K562 (cell line): ENCODE data around the gene GDAP2. TPM values are rescaled to one million over a fixed set of nuclear protein-coding genes. Genes with fewer than 3 reads are reported as not detected.

Experiments
- ATAC-seq: fragments of 200-7000 bp; cut with Tn5 transposase; 3 replicates; pipeline ENCODE4 v1.9.1; 2020; ENCODE audit warnings: moderate library complexity
- BruUV-seq: library from RNA; stranded (reverse); fragments of 400-500 nt; replicated peaks from 2 replicates; lab custom pipeline; 2021; lab: Mats Ljungman, UMichigan
- CTCF ChIA-PET: fragments of 300-600 bp; formaldehyde crosslinking; extraction: SDS; loops from one replicate; lab custom pipeline; 2021; ENCODE audit warnings: low intra/inter-chr PET ratio; lab: Yijun Ruan, JAX
- POLR2A ChIA-PET: fragments of 300-600, 350-650 bp; sonication (Branson Sonifier 250); formaldehyde crosslinking; extraction: SDS; loops from one replicate; lab custom pipeline; 2021; ENCODE audit warnings: antibody characterized with exemption, inconsistent platforms; lab: Yijun Ruan, JAX
- DNase-seq, 4 experiments: peaks; one replicate each; pipeline versions ENCODE4 v3.0.0 to v3.0.0-alpha.2; 2011 to 2018; ENCODE audit warnings: low spot score in 3 of 4, mixed read lengths in 3 of 4; ENCODE audit errors: extremely low read depth in 1 of 4
- FAIRE-seq: peaks from 2 replicates; lab custom pipeline; 2011; peaks lifted over from hg19 to GRCh38; lab: Jason Lieb, UNC
- H2AFZ ChIP-seq: 2 replicates; pipeline ENCODE4 v1.6.0; 2011; ENCODE audit warnings: low read depth, low read length, control low read depth, inconsistent platforms
- H3K27ac ChIP-seq: fragments of 200-600 bp; 3 replicates; pipeline ENCODE4 v1.8.0; 2011; ENCODE audit warnings: low read depth, mild to moderate bottlenecking, control low read depth, inconsistent platforms, low read length, moderate library complexity, mixed read lengths; ENCODE audit errors: extremely low read depth
- H3K27me3 ChIP-seq, 2 experiments: fragments of 300-600 bp in 1 of 2; 2 replicates in 1 of 2; 3 replicates in 1 of 2; pipeline versions ENCODE4 v1.6.0 to v1.8.0; 2011; ENCODE audit warnings: inconsistent platforms in 2 of 2, low read length in 2 of 2, mild to moderate bottlenecking in 1 of 2, mixed read lengths in 1 of 2, moderate library complexity in 1 of 2; ENCODE audit not compliant: control insufficient read depth in 2 of 2, insufficient read depth in 2 of 2
- H3K36me3 ChIP-seq: fragments of 300-600 bp; 3 replicates; pipeline ENCODE4 v1.8.0; 2011; ENCODE audit warnings: mild to moderate bottlenecking, low read length, inconsistent platforms; ENCODE audit not compliant: control insufficient read depth, insufficient read depth
- H3K4me1 ChIP-seq, 2 experiments: fragments of 200-600 bp in 1 of 2; replicated peaks in 1 of 2; 2 replicates in 1 of 2; 3 replicates in 1 of 2; pipeline versions ENCODE4 v1.5.1 to v1.8.0; 2011; ENCODE audit warnings: inconsistent platforms in 2 of 2, low read length in 2 of 2, mild to moderate bottlenecking in 1 of 2, mixed read lengths in 1 of 2, moderate library complexity in 1 of 2; ENCODE audit not compliant: control insufficient read depth in 2 of 2, insufficient read depth in 2 of 2
- H3K4me2 ChIP-seq: 2 replicates; pipeline ENCODE4 v1.6.1; 2011; ENCODE audit warnings: low read length, control low read depth, inconsistent platforms, mixed read lengths; ENCODE audit not compliant: insufficient read depth
- H3K4me3 ChIP-seq: fragments of 200-600 bp; sonication (generic), shearing (Covaris generic); 2 replicates; pipeline ENCODE4 v1.5.1; 2016; ENCODE audit warnings: control low read depth, inconsistent platforms
- H3K79me2 ChIP-seq: fragments of 200-600 bp; 3 replicates; pipeline ENCODE4 v1.8.0; 2011; ENCODE audit warnings: low read length, inconsistent platforms; ENCODE audit not compliant: control insufficient read depth, insufficient read depth
- H3K9ac ChIP-seq, 2 experiments: 2 replicates each; pipeline versions ENCODE4 v1.6.0 to v1.6.1; 2011; ENCODE audit warnings: low read depth in 2 of 2, low read length in 2 of 2, control low read depth in 1 of 2, inconsistent platforms in 1 of 2, mild to moderate bottlenecking in 1 of 2, mixed read lengths in 1 of 2; ENCODE audit not compliant: insufficient read depth in 1 of 2
- H3K9me1 ChIP-seq: one replicate; pipeline ENCODE4 v1.6.0; 2011; ENCODE audit warnings: inconsistent platforms, mild to moderate bottlenecking, low read length, moderate library complexity; ENCODE audit not compliant: control insufficient read depth, insufficient read depth
- H3K9me3 ChIP-seq: replicated peaks from 2 replicates; pipeline ENCODE4 v1.5.1; 2011; ENCODE audit warnings: low read depth, low read length, inconsistent platforms; ENCODE audit not compliant: control insufficient read depth, insufficient read depth
- H4K20me1 ChIP-seq: replicated peaks from 2 replicates; pipeline ENCODE4 v1.6.1; 2011; ENCODE audit warnings: low read length, inconsistent platforms, mixed read lengths; ENCODE audit not compliant: control insufficient read depth, insufficient read depth
- ADNP ChIP-seq: fragments of 200-800 bp; sonication (Bioruptor generic); IDR thresholded peaks from 2 replicates; pipeline ENCODE4 v1.6.1; 2016; ENCODE audit warnings: missing genetic modification characterization, missing compliant biosample characterization
- BCL6 ChIP-seq: fragments of 250-450 bp; sonication (Bioruptor Pico); IDR thresholded peaks from 2 replicates; pipeline ENCODE4 v1.4.0; 2020
- CBFA2T3 ChIP-seq: fragments of 450-650 bp; IDR thresholded peaks from 2 replicates; pipeline ENCODE4 v1.6.1; 2017
- HNRNPLL ChIP-seq: fragments of 200-400 bp; formaldehyde crosslinking; IDR thresholded peaks from 2 replicates; pipeline ENCODE4 v1.6.1; 2017; ENCODE audit warnings: low read length, low read depth, mild to moderate bottlenecking; ENCODE audit not compliant: poor library complexity, severe bottlenecking
- KLF6 ChIP-seq: fragments of 250-450 bp; sonication (Bioruptor Pico); IDR thresholded peaks from 2 replicates; pipeline ENCODE4 v1.4.0; 2020; ENCODE audit warnings: mild to moderate bottlenecking, moderate library complexity, borderline replicate concordance
- LEF1 ChIP-seq: fragments of 450-650 bp; IDR thresholded peaks from 2 replicates; pipeline ENCODE4 v1.6.1; 2016; ENCODE audit warnings: mild to moderate bottlenecking
- MXI1 ChIP-seq: IDR thresholded peaks from 2 replicates; pipeline ENCODE4 v1.6.1; 2011; ENCODE audit warnings: low read depth, mild to moderate bottlenecking, improper control_type of control experiment, low read length
- NCOA6 ChIP-seq: fragments of 450-650 bp; IDR thresholded peaks from 2 replicates; pipeline ENCODE4 v1.6.1; 2017; ENCODE audit warnings: mild to moderate bottlenecking
- RB1 ChIP-seq: fragments of 450-650 bp; IDR thresholded peaks from 2 replicates; pipeline ENCODE4 v1.6.1; 2017; ENCODE audit warnings: low read depth, mild to moderate bottlenecking
- SIN3A ChIP-seq, 2 experiments: fragments of 150-350 bp in 1 of 2; IDR thresholded peaks; 2 replicates each; pipeline ENCODE4 v1.6.1; 2011 to 2016; ENCODE audit warnings: borderline replicate concordance in 2 of 2, low read depth in 2 of 2, low read length in 2 of 2, mild to moderate bottlenecking in 2 of 2, moderate library complexity in 2 of 2; ENCODE audit not compliant: control insufficient read depth in 1 of 2
- ZNF197 ChIP-seq: fragments of 200-800 bp; sonication (Bioruptor generic); IDR thresholded peaks from 2 replicates; pipeline ENCODE4 v1.6.1; 2016; ENCODE audit warnings: low read depth, missing genetic modification characterization, missing compliant biosample characterization
- in situ Hi-C: fragments of 300-500 bp; cut with MboI; formaldehyde crosslinking; loops from 4 replicates; pipeline ENCODE4 v1.15.0; 2018; ENCODE audit warnings: inconsistent platforms, mixed read lengths
- intact Hi-C: fragments of 100-400 bp; cut with micrococcal nuclease; formaldehyde crosslinking; loops from 2 replicates; pipeline ENCODE4 v1.14.2; 2022
- polyA plus RNA-seq, 8 experiments: library from polyadenylated mRNA; depleted of rRNA in 4 of 8; stranded (reverse) in 5 of 8; unstranded in 3 of 8; fragments of >200 nt; fragmentation: Nextera tagmentation in 2 of 8; fragmentation: Illumina TruSeq in 1 of 8; extraction: Ambion mirVana in 2 of 8; extraction: Trizol in 1 of 8; gene quantifications; 2 replicates each; pipeline versions ENCODE4 v1.2.1 to v1.2.3, GENCODE V29; 2011 to 2014; ENCODE audit warnings: inconsistent platforms in 1 of 8, missing spikeins in 1 of 8
- total RNA-seq, 7 experiments: library from RNA; depleted of rRNA in 6 of 7; stranded (reverse); fragments of >200 nt in 6 of 7; fragmentation: Illumina TruSeq in 2 of 7; extraction: Trizol in 2 of 7; gene quantifications; 2 replicates each; pipeline versions ENCODE4 v1.2.1 to v1.2.3, GENCODE V29; 2011 to 2021; ENCODE audit warnings: low replicate concordance in 1 of 7
- TF ChIP-seq, protein P1 (sequence below), 2 experiments: fragments of 450-650 bp in 1 of 2; sonication (generic) in 1 of 2; formaldehyde crosslinking in 1 of 2; IDR thresholded peaks; 2 replicates each; pipeline versions ENCODE4 v1.7.1 to v1.9.0; 2016 to 2022; ENCODE audit warnings: inconsistent platforms in 1 of 2, mild to moderate bottlenecking in 1 of 2, missing genetic modification reagents in 1 of 2
- TF ChIP-seq, protein P2 (sequence below): fragments of 450-650 bp; IDR thresholded peaks from 2 replicates; pipeline ENCODE4 v1.6.1; 2016

The GDAP2 gene
- total and polyA plus RNA-seq, 9 of the 15 experiments (the other 6 are each of a cell fraction or from before 2014, with no cell fraction given): 4.1 to 23.1 (median 13.2) TPM

DNA sequence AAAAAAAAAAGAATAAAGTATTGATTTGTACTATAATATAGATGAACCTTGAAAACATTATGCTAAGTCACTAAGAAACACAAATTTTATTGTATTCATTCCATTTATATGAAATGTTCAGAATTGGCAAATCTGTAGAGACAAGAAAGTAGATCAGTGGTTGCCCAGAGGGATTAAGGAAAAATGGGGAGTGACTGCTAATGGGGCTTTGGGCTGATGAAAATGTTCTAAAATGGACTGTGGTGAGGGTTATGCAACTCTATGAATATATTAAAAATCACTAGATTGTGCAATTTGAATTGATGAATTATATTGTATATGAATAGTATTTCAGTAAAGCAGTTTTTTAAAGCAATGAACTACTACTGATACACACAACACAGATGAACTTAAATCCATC lies 10.0 kb downstream of the GDAP2 start:
- CTCF ChIA-PET: interaction anchor here (0.7 kb wide), 1 partner anchor 406 kb away, joined by 5 read pairs; no protein-coding TSS in a partner anchor
- in situ Hi-C loops: no loop called here
- Histone ChIP-seq H3K9me3 (no peaks in the 10 kb centered on the region), H3K36me3 (peaks cover 28% of the 10 kb centered on the region), H3K27me3 (no peaks in the 10 kb centered on the region), H3K4me3 (no peak overlapping the region), H3K9ac (no peak overlapping the region), H3K9me1 (no peaks in the 10 kb centered on the region), H3K4me2 (no peak overlapping the region), H3K4me1 (no peaks in the 10 kb centered on the region), H2AFZ (no peak overlapping the region), H4K20me1 (no peaks in the 10 kb centered on the region), H3K27ac (no peak overlapping the region), H3K79me2 (no peaks in the 10 kb centered on the region)
- POLR2A ChIA-PET: interaction anchor here (1.2 kb wide), 1 partner anchor 10 kb away, joined by 3 read pairs; the partner anchor contains the start of genes GDAP2 and WDR3
- DNase-seq (no peak), ATAC-seq (no peak), FAIRE-seq (no peak)
- BruUV-seq: no TSS peak
- intact Hi-C loops: no loop called here
- TF ChIP-seq MXI1 (no peak), BCL6 (CRISPR knock-in tag) (no peak), LEF1 (no peak), HNRNPLL (no peak), NCOA6 (no peak), RB1 (no peak), ADNP (tag) (no peak), ZNF197 (CRISPR knock-in tag) (no peak), KLF6 (no peak), SIN3A (IDR thresholded peaks at IDR 0.05; ENCODE audit: borderline replicate concordance in 2 of 2, control insufficient read depth in 1 of 2, low read depth in 2 of 2, low read length in 2 of 2) (no peak), CBFA2T3 (no peak)
- TF ChIP-seq, protein P1, sequence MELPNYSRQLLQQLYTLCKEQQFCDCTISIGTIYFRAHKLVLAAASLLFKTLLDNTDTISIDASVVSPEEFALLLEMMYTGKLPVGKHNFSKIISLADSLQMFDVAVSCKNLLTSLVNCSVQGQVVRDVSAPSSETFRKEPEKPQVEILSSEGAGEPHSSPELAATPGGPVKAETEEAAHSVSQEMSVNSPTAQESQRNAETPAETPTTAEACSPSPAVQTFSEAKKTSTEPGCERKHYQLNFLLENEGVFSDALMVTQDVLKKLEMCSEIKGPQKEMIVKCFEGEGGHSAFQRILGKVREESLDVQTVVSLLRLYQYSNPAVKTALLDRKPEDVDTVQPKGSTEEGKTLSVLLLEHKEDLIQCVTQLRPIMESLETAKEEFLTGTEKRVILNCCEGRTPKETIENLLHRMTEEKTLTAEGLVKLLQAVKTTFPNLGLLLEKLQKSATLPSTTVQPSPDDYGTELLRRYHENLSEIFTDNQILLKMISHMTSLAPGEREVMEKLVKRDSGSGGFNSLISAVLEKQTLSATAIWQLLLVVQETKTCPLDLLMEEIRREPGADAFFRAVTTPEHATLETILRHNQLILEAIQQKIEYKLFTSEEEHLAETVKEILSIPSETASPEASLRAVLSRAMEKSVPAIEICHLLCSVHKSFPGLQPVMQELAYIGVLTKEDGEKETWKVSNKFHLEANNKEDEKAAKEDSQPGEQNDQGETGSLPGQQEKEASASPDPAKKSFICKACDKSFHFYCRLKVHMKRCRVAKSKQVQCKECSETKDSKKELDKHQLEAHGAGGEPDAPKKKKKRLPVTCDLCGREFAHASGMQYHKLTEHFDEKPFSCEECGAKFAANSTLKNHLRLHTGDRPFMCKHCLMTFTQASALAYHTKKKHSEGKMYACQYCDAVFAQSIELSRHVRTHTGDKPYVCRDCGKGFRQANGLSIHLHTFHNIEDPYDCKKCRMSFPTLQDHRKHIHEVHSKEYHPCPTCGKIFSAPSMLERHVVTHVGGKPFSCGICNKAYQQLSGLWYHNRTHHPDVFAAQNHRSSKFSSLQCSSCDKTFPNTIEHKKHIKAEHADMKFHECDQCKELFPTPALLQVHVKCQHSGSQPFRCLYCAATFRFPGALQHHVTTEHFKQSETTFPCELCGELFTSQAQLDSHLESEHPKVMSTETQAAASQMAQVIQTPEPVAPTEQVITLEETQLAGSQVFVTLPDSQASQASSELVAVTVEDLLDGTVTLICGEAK (IDR thresholded peaks at IDR 0.05): no peak
- TF ChIP-seq, protein P1 (CRISPR knock-in tag; IDR thresholded peaks at IDR 0.05): no peak
- TF ChIP-seq, protein P2, sequence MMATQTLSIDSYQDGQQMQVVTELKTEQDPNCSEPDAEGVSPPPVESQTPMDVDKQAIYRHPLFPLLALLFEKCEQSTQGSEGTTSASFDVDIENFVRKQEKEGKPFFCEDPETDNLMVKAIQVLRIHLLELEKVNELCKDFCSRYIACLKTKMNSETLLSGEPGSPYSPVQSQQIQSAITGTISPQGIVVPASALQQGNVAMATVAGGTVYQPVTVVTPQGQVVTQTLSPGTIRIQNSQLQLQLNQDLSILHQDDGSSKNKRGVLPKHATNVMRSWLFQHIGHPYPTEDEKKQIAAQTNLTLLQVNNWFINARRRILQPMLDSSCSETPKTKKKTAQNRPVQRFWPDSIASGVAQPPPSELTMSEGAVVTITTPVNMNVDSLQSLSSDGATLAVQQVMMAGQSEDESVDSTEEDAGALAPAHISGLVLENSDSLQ: no peak
